HG02840 (cell line): ENCODE results near the gene RARS2.

ENCODE experiments used
- ATAC-seq: cut with Tn5 transposase; IDR thresholded peaks from one replicate; pipeline ENCODE4 v1.9.1; 2021; ENCODE audit warnings: mild to moderate bottlenecking, moderate library complexity, moderate number of reproducible peaks; ENCODE audit not compliant: unreplicated experiment, low FRiP score

RARS2 gene

GRCh38 chr6:87575423-87575822, 14.4 kb downstream of the RARS2 start:
- ATAC-seq = no peak

- no peak for ATAC-seq
Measured at GRCh38 chr6:87574237-87574804, 15.5 kb downstream of the RARS2 start.

- ATAC-seq = no peak
Measured at GRCh38 chr6:87573307-87574024, 16.3 kb downstream of the RARS2 start.

- no peak for ATAC-seq
Measured at GRCh38 chr6:87572883-87573282, 16.9 kb downstream of the RARS2 start.

- no peak for ATAC-seq
Measured at GRCh38 chr6:87572021-87572420, 17.8 kb downstream of the RARS2 start.

- ATAC-seq = no peak
Measured at GRCh38 chr6:87561017-87561416, 28.8 kb downstream of the RARS2 start.

GRCh38 chr6:87558446-87558845, 31.3 kb downstream of the RARS2 start:
- no peak for ATAC-seq

GRCh38 chr6:87555506-87555905, 34.3 kb downstream of the RARS2 start:
- no peak for ATAC-seq

GRCh38 chr6:87553159-87553765, 36.5 kb downstream of the RARS2 start:
- no peak for ATAC-seq

GRCh38 chr6:87551799-87552198, 38.0 kb downstream of the RARS2 start:
- no peak for ATAC-seq

GRCh38 chr6:87544474-87544735, 45.4 kb downstream of the RARS2 start:
- ATAC-seq = no peak

GRCh38 chr6:87543696-87544473, 45.9 kb downstream of the RARS2 start:
- ATAC-seq = no peak

- no peak for ATAC-seq
Measured at GRCh38 chr6:87541744-87542143, 48.0 kb downstream of the RARS2 start.

GRCh38 chr6:87541041-87541440, 48.7 kb downstream of the RARS2 start:
- ATAC-seq = no peak

GRCh38 chr6:87540539-87540938, 49.2 kb downstream of the RARS2 start:
- ATAC-seq = no peak

GRCh38 chr6:87539554-87539953, 50.2 kb downstream of the RARS2 start:
- ATAC-seq = no peak

GRCh38 chr6:87538510-87539260, 51.1 kb downstream of the RARS2 start:
- ATAC-seq = no peak

- no peak for ATAC-seq
Measured at GRCh38 chr6:87534377-87535047, 55.3 kb downstream of the RARS2 start.

GRCh38 chr6:87529221-87529620, 60.6 kb downstream of the RARS2 start:
- ATAC-seq = no peak

- no peak for ATAC-seq
Measured at GRCh38 chr6:87522686-87523085, 67.1 kb downstream of the RARS2 start.
